K562 (cell line): ENCODE data around the gene NEK2. TPM values are rescaled to one million over a fixed set of nuclear protein-coding genes. Genes with fewer than 3 reads are reported as not detected.

Experiments used
- CEBPZ ChIP-seq: fragments of 150-350 bp; IDR thresholded peaks from 2 replicates; pipeline ENCODE4 v1.6.1; 2014; ENCODE audit warnings: low read depth, mild to moderate bottlenecking, low read length, borderline replicate concordance
- E2F1 ChIP-seq: sonication (generic); formaldehyde crosslinking; IDR thresholded peaks from 2 replicates; pipeline ENCODE4 v1.8.1; 2023; ENCODE audit warnings: mild to moderate bottlenecking, missing genetic modification reagents, moderate library complexity
- EP300 ChIP-seq: IDR thresholded peaks from 2 replicates; pipeline ENCODE4 v1.6.1; 2012; ENCODE audit warnings: low read length, improper control_type of control experiment
- FIP1L1 ChIP-seq: fragments of 200-400 bp; formaldehyde crosslinking; IDR thresholded peaks from 2 replicates; pipeline ENCODE4 v1.6.1; 2018; ENCODE audit warnings: mild to moderate bottlenecking, low read depth, low read length; ENCODE audit not compliant: poor library complexity, severe bottlenecking
- FOS ChIP-seq: IDR thresholded peaks from 3 replicates; pipeline ENCODE4 v1.6.1; 2011; ENCODE audit not compliant: insufficient read length; ENCODE audit errors: extremely low read depth
- FOXP4 ChIP-seq: sonication (generic); formaldehyde crosslinking; IDR thresholded peaks from 2 replicates; pipeline ENCODE4 v1.8.0; 2022; ENCODE audit warnings: mild to moderate bottlenecking, missing genetic modification reagents, borderline replicate concordance
- KLF16 ChIP-seq: IDR thresholded peaks from 2 replicates; pipeline ENCODE4 v1.6.1; 2016; ENCODE audit warnings: antibody characterized with exemption
- RFX1 ChIP-seq: fragments of 450-650 bp; IDR thresholded peaks from 2 replicates; pipeline ENCODE4 v1.6.1; 2016; ENCODE audit warnings: mild to moderate bottlenecking, moderate library complexity
- STAT6 ChIP-seq: sonication (generic); formaldehyde crosslinking; IDR thresholded peaks from 2 replicates; pipeline ENCODE4 v1.8.1; 2023; ENCODE audit warnings: mild to moderate bottlenecking, missing genetic modification reagents
- THRB ChIP-seq: fragments of 450-650 bp; formaldehyde crosslinking; conservative IDR thresholded peaks from 2 replicates; pipeline ENCODE4 v1.4.0; 2022; ENCODE audit warnings: mild to moderate bottlenecking, missing genetic modification characterization
- U2AF2 ChIP-seq: fragments of 200-400 bp; formaldehyde crosslinking; optimal IDR thresholded peaks from 2 replicates; pipeline ENCODE3; 2017; ENCODE audit warnings: low read depth, mild to moderate bottlenecking, low read length
- ZNF174 ChIP-seq: fragments of 250-450 bp; sonication (Bioruptor Pico); IDR thresholded peaks from 2 replicates; pipeline ENCODE4 v1.4.0; 2020; ENCODE audit warnings: mild to moderate bottlenecking
- ZNF175 ChIP-seq: fragments of 200-800 bp; sonication (Bioruptor generic); IDR thresholded peaks from 2 replicates; pipeline ENCODE4 v1.6.1; 2016; ENCODE audit warnings: low read depth, mild to moderate bottlenecking, missing genetic modification characterization, missing compliant biosample characterization
- ZNF76 ChIP-seq: fragments of 250-450 bp; sonication (Bioruptor Pico); IDR thresholded peaks from 2 replicates; pipeline ENCODE4 v1.4.0; 2020; ENCODE audit warnings: mild to moderate bottlenecking, moderate library complexity, borderline replicate concordance
- polyA plus RNA-seq, 8 experiments: library from polyadenylated mRNA; depleted of rRNA in 4 of 8; stranded (reverse) in 5 of 8; unstranded in 3 of 8; fragments of >200 nt; fragmentation: Nextera tagmentation in 2 of 8; fragmentation: Illumina TruSeq in 1 of 8; extraction: Ambion mirVana in 2 of 8; extraction: Trizol in 1 of 8; gene quantifications; 2 replicates each; pipeline versions ENCODE4 v1.2.1 to v1.2.3, GENCODE V29; 2011 to 2014; ENCODE audit warnings: inconsistent platforms in 1 of 8, missing spikeins in 1 of 8
- total RNA-seq, 7 experiments: library from RNA; depleted of rRNA in 6 of 7; stranded (reverse); fragments of >200 nt in 6 of 7; fragmentation: Illumina TruSeq in 2 of 7; extraction: Trizol in 2 of 7; gene quantifications; 2 replicates each; pipeline versions ENCODE4 v1.2.1 to v1.2.3, GENCODE V29; 2011 to 2021; ENCODE audit warnings: low replicate concordance in 1 of 7

The NEK2 gene
- total and polyA plus RNA-seq, 9 of the 15 experiments (the other 6 are each of a cell fraction or from before 2014, with no cell fraction given), result 30.0 to 74.7 (median 66.4) TPM

GRCh38 chr1:211675230-211676105 lies at the start of gene NEK2 (continued):
- TF ChIP-seq THRB (CRISPR knock-in tag) (no peak; the same call in 1 of the 2 replicates), STAT6 (CRISPR knock-in tag) (peak; percentile 68; the same call in 1 of the 2 replicates), EP300 (peak; percentile 19; the same call in 1 of the 2 replicates), ZNF174 (no peak), FOXP4 (CRISPR knock-in tag) (0 out of 2 replicates have a peak, but pooled peaks have one; percentile 42), FOS (peak; percentile 93), CEBPZ (no peak), KLF16 (no peak), ZNF175 (no peak), E2F1 (no peak; the same call in 1 of the 2 replicates), RFX1 (peak; percentile 99), ZNF76 (peak; percentile 53; the same call in 1 of the 2 replicates), U2AF2 (no peak), FIP1L1 (no peak)
